Stimulated activated effector memory CD8-positive, alpha-beta T cell treated with anti-CD3 and anti-CD28 coated beads, Interleukin-12 subunit alpha, Interleukin-12 subunit beta, amount 100 ng/mL, for 72 hours (primary cell): ENCODE data around the gene TLR6.
A peak's percentile ranks its signal among the peaks of the same experiment; 100 is the strongest.
"Not testable (repeated sequence)": the region's sequence is repeated elsewhere in the genome, so short reads cannot be mapped to it uniquely, and the experiment has no call there.

Source experiments
- ATAC-seq: fragments of 150-1000 bp; cut with Tn5 transposase; 2 replicates; pipeline ENCODE4 v1.10.0; 2021
- DNase-seq, 2 donors: peaks; one replicate each; pipeline ENCODE4 v3.0.0; 2021 to 2022; ENCODE audit warnings: low spot score in 2 of 2
- H3K27ac Mint-ChIP-seq: one replicate; pipeline ENCODE4 v1.8.0; 2022; ENCODE audit warnings: mild to moderate bottlenecking, mixed read lengths
- H3K36me3 Mint-ChIP-seq: one replicate; pipeline ENCODE4 v1.8.0; 2022; ENCODE audit warnings: mild to moderate bottlenecking, mixed read lengths
- H3K4me1 Mint-ChIP-seq: one replicate; pipeline ENCODE4 v1.8.0; 2022; ENCODE audit warnings: mixed read lengths
- H3K4me3 Mint-ChIP-seq: one replicate; pipeline ENCODE4 v1.8.0; 2022; ENCODE audit warnings: mild to moderate bottlenecking, mixed read lengths
- H3K9me3 Mint-ChIP-seq: one replicate; pipeline ENCODE4 v1.8.0; 2022; ENCODE audit warnings: mixed read lengths

TLR6 gene

GRCh38 chr4:38791010-38791409, 65.6 kb downstream of the TLR6 start:
- Mint-ChIP-seq H3K27ac (no peak overlapping the region), H3K9me3 (peaks cover 16% of the 10 kb centered on the region), H3K4me1 (no peaks in the 10 kb centered on the region), H3K4me3 (no peak overlapping the region), H3K36me3 (no peaks in the 10 kb centered on the region)
- no peak for DNase-seq
- ATAC-seq = no peak

- Mint-ChIP-seq H3K9me3 (peaks cover 8% of the 10 kb centered on the region), H3K36me3 (no peaks in the 10 kb centered on the region), H3K4me1 (no peaks in the 10 kb centered on the region), H3K27ac (no peak overlapping the region), H3K4me3 (no peak overlapping the region)
- no peak for DNase-seq
- no peak for ATAC-seq
Measured at GRCh38 chr4:38788317-38788716, 68.3 kb downstream of the TLR6 start.

- DNase-seq (no peak), ATAC-seq (no peak)
- Mint-ChIP-seq H3K27ac (no peak overlapping the region), H3K9me3 (peaks cover 8% of the 10 kb centered on the region), H3K36me3 (no peaks in the 10 kb centered on the region), H3K4me1 (no peaks in the 10 kb centered on the region), H3K4me3 (no peak overlapping the region)
Measured at GRCh38 chr4:38787693-38788092, 68.9 kb downstream of the TLR6 start.

- Mint-ChIP-seq H3K4me3 (no peak overlapping the region), H3K27ac (no peak overlapping the region), H3K9me3 (peaks cover 3% of the 10 kb centered on the region), H3K36me3 (no peaks in the 10 kb centered on the region), H3K4me1 (no peaks in the 10 kb centered on the region)
- peak; percentile 60 for ATAC-seq
- DNase-seq = no peak
Measured at GRCh38 chr4:38785901-38786402, 70.7 kb downstream of the TLR6 start.

GRCh38 chr4:38785041-38785790, 71.4 kb downstream of the TLR6 start:
- H3K4me3 Mint-ChIP-seq = no peak overlapping the region
- peaks cover 3% of the 10 kb centered on the region for H3K9me3 Mint-ChIP-seq
- DNase-seq (no peak), ATAC-seq (no peak)
- H3K27ac Mint-ChIP-seq = no peak overlapping the region
- no peaks in the 10 kb centered on the region for H3K4me1 Mint-ChIP-seq
- H3K36me3 Mint-ChIP-seq = no peaks in the 10 kb centered on the region

GRCh38 chr4:38784141-38784540, 72.5 kb downstream of the TLR6 start:
- DNase-seq (no peak), ATAC-seq (no peak)
- Mint-ChIP-seq H3K27ac (no peak overlapping the region), H3K9me3 (no peaks in the 10 kb centered on the region), H3K36me3 (no peaks in the 10 kb centered on the region), H3K4me3 (no peak overlapping the region), H3K4me1 (no peaks in the 10 kb centered on the region)

DNA sequence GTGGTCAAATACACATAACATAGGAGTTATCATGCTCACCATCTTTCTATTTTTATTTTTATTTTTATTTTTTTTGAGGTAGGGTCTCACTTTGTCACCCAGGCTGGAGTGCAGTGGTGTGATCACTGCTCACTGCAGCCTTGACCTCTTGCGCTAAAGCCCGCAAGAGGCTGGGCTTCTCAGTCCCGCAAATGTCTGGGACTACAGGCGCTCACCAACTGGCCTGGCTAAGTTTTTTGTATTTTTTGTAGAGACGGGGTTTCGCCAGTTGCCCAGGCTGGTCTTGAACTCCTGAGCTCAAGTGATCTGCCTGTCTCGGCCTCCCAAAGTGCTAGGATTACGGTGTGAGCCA, 73.5 kb downstream of the TLR6 start:
- no peak for DNase-seq
- peak overlapping the region; percentile 32 for H3K27ac Mint-ChIP-seq
- no peak for ATAC-seq
- H3K4me1 Mint-ChIP-seq = no peaks in the 10 kb centered on the region
- no peaks in the 10 kb centered on the region for H3K36me3 Mint-ChIP-seq
- H3K4me3 Mint-ChIP-seq = peak overlapping the region; percentile 18
- H3K9me3 Mint-ChIP-seq = no peaks in the 10 kb centered on the region

DNA sequence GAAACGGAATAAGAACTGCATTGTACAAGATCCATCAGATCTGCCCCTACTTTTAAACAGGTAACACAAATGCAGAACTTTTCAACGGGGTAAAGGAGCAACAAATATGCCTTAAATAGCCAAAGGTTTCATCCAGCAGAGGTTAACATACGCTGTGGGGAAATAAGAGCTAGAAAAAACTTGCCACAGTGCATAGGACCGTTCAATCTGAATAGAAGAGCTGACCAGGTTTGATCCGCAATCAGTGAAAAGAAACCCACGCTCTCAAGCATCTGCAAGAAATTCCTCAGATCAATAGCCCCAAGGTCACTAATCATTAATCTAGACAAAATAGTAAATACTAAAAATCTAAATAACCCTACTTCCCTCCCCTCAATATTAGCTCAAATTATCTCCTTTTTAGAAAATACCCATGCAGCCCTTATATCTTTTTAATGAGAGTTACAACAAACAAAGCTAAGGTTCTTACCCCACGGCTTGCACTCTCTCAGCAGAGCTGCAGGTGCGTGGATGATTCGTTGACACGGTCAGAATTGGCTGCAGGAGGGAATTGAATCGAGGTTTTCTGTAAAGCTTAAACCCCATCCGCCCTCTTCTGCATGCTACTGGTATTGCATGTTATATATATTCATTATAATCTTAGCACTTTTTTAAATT, 74.0 kb downstream of the TLR6 start, which contains the start of gene TLR10:
Gene TLR10 (minus strand): TSS at position 539 of the 657 bp plus-strand sequence. CDS start 7,400 bp downstream, outside the sequence.
- ATAC-seq (peak; percentile 56), DNase-seq (peak in 1 of 2 donors; percentile 64)
- no peaks in the 10 kb centered on the region for H3K4me1 Mint-ChIP-seq
- H3K27ac Mint-ChIP-seq = peak within 1 kb of the TSS; percentile 32
- peak within 1 kb of the TSS; percentile 18 for H3K4me3 Mint-ChIP-seq
- H3K36me3 Mint-ChIP-seq = no peaks in the 10 kb centered on the region
- no peaks in the 10 kb centered on the region for H3K9me3 Mint-ChIP-seq

- H3K4me3 Mint-ChIP-seq = no peak overlapping the region
- ATAC-seq (no peak), DNase-seq (no peak)
- no peaks in the 10 kb centered on the region for H3K4me1 Mint-ChIP-seq
- H3K27ac Mint-ChIP-seq = no peak overlapping the region
- H3K36me3 Mint-ChIP-seq = no peaks in the 10 kb centered on the region
- H3K9me3 Mint-ChIP-seq = no peaks in the 10 kb centered on the region
Measured at GRCh38 chr4:38781854-38782261, 74.8 kb downstream of the TLR6 start.

GRCh38 chr4:38780833-38781484, 75.7 kb downstream of the TLR6 start:
- Mint-ChIP-seq H3K4me1 (no peaks in the 10 kb centered on the region), H3K27ac (no peak overlapping the region), H3K9me3 (no peaks in the 10 kb centered on the region), H3K4me3 (no peak overlapping the region), H3K36me3 (no peaks in the 10 kb centered on the region)
- ATAC-seq (no peak), DNase-seq (no peak)

DNA sequence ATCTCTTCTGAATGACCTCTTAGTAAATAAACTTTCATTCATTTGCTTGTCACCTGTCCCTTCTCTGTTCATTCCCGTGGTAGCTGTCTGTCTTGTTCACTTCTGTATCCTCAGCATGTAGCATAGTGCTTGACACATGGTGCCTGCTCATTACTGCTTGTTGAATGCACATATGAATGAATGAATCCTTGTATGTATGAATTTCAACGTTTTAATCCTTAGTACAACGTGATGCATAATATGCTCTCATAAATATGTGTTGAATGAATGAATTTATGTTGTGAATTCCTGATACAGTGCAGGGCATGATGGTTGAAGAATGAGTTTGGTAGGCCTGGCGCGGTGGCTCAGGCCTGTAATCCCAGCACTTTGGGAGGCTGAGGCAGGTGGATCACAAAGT, 76.8 kb downstream of the TLR6 start:
- Mint-ChIP-seq H3K4me1 (no peaks in the 10 kb centered on the region), H3K27ac (no peak overlapping the region)
- ATAC-seq = no peak

DNA sequence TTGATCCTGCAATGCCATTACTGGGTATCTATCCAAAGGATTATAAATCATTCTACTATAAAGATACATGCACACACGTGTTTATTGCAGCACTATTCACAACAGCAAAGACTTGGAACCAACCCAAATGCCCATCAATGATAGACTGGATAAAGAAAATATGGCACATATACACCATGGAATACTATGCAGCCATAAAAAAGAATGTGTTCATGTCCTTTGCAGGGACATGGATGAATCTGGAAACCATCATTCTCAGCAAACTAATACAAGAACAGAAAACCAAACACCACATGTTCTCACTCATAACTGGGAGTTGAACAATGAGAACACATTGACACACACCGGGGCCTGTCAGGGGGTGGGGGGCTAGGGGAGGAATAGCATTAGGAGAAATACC, 78.7 kb downstream of the TLR6 start:
- H3K36me3 Mint-ChIP-seq, H3K4me1 Mint-ChIP-seq, H3K9me3 Mint-ChIP-seq, H3K27ac Mint-ChIP-seq, DNase-seq, ATAC-seq, H3K4me3 Mint-ChIP-seq: not testable (repeated sequence)

More for the DNA sequence above, 76.8 kb downstream of the TLR6 start:
- Mint-ChIP-seq H3K9me3 (no peaks in the 10 kb centered on the region), H3K4me3 (no peak overlapping the region), H3K36me3 (no peaks in the 10 kb centered on the region)
- no peak for DNase-seq

DNA sequence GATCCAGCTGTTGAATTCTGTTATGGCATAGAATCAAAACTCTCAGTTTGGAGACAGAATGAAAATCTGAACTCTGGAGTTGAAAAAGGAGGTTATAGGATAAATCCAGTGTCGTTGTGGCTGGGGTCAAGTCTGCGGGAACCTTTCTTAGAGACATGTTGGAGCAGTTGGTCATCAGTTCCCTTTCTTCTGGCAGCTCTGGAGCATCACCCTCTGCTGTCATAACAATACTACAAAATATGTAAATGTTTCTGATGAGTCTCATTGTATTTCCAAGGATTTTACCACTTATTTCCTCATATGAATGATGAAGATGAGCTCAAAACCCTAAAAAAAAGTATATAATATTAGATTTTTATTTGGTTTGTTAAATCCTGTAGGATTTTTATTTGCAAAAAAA, 81.3 kb downstream of the TLR6 start:
- no peak for DNase-seq
- Mint-ChIP-seq H3K27ac (no peak overlapping the region), H3K4me1 (no peaks in the 10 kb centered on the region), H3K9me3 (no peaks in the 10 kb centered on the region), H3K36me3 (no peaks in the 10 kb centered on the region), H3K4me3 (no peak overlapping the region)
- ATAC-seq = no peak

- Mint-ChIP-seq H3K9me3 (no peaks in the 10 kb centered on the region), H3K27ac (no peak overlapping the region), H3K36me3 (no peaks in the 10 kb centered on the region), H3K4me1 (no peaks in the 10 kb centered on the region), H3K4me3 (no peak overlapping the region)
- DNase-seq (no peak), ATAC-seq (no peak)
Measured at GRCh38 chr4:38774181-38774955, 82.2 kb downstream of the TLR6 start.
